AG09319 (cell line): ENCODE data around the gene C22orf39.

Experiments used
- DNase-seq: peaks from one replicate; pipeline ENCODE4 v3.0.0-alpha.2; 2010; ENCODE audit warnings: low read depth; ENCODE audit errors: extremely low read depth
- TF ChIP-seq, protein P1 (sequence below): IDR thresholded peaks from 2 replicates; pipeline ENCODE4 v1.5.1; 2011; ENCODE audit warnings: low read depth, mild to moderate bottlenecking, inconsistent platforms, low read length, moderate library complexity

Gene C22orf39

DNA sequence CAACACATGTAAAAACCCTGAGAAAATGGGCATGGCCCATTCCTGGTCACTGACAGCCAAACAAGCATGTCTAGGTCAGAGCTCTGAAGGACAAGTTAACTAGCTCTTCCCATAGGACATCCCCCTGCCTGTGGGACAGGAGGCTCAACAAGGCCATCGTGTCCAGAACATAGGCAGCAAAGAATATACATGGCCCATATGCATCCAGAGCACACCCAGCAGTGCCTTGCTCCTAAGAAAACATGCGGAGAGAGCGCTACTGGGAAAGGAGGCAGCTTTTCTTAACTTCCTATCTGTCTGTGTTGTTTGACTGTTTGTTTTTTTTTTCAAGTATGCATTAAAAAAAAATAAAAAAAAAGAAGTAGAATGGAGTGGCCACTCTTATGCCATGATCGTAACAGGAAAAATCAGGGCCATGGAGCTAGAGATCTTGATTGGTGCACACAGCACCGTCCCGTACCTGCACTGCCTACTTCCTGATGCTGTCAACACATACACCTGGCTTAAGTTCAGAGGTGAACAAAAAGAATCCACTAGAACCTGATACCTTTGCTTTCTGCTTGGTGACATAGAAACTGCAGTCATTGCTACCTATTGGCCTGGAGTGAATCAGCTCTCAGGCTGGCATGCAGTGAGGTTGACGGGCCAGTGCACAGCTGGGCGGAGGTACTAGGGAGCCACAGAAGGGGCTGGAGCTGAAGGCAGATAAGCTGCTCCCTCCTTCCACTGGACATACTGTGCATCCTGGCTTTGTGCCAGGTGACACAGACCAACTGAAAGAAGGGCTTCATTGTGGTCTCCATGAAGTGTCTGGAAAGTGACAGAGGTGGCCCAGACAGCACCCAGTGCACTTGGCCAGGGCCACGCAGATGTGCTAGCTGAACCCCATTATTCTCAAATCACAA lies 19.6 kb upstream of the C22orf39 start:
- TF ChIP-seq, protein P1, sequence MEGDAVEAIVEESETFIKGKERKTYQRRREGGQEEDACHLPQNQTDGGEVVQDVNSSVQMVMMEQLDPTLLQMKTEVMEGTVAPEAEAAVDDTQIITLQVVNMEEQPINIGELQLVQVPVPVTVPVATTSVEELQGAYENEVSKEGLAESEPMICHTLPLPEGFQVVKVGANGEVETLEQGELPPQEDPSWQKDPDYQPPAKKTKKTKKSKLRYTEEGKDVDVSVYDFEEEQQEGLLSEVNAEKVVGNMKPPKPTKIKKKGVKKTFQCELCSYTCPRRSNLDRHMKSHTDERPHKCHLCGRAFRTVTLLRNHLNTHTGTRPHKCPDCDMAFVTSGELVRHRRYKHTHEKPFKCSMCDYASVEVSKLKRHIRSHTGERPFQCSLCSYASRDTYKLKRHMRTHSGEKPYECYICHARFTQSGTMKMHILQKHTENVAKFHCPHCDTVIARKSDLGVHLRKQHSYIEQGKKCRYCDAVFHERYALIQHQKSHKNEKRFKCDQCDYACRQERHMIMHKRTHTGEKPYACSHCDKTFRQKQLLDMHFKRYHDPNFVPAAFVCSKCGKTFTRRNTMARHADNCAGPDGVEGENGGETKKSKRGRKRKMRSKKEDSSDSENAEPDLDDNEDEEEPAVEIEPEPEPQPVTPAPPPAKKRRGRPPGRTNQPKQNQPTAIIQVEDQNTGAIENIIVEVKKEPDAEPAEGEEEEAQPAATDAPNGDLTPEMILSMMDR, result no peak
- no peak for DNase-seq

DNA sequence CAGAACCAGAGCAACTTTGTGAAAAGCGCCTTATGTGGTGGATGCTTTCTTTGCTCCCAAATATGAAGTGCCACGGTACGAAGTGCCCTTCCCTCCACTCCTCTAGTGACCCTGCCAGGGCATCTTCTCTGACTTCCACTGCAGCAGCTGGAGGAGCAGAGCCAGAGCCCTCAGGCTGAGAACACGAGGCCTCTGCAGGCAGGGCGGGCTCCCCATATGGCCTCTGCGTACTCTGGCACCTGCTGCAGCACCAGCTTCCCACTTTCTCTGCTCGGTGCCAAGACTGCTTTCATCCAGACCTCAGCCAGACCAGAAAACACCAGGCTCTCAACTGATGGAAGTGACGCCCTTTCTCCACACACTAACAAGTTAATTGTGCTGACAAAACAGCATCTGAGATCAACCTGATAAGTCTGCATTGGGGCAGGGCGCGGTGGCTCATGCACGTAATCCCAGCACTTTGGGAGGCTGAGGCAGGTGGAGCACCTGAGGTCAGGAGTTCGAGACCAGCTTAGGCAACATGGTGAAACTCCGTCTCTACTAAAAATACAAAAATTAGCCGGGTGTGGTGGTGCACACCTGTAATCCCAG lies 18.7 kb upstream of the C22orf39 start:
- TF ChIP-seq, protein P1, result no peak
- no peak for DNase-seq

DNA sequence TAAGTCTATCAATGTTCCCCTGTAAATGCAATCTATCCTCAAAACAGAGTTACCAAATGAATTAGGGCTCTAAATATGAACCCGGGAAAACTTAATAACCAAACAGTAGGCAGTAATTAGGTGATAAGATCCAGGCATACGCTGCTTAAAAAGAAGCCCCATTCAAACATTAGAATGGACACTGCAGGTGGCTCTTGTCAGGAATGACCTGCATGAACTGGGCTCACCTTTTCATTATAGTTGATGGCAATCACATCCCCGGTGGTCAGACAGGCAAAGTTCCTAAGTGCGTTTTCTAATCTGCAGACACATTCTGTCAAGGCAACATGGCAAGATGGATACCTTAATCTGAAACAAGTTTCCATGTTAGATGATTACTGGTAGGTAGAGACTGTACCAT lies 17.5 kb upstream of the C22orf39 start:
- no peak for DNase-seq
- TF ChIP-seq, protein P1, result no peak

DNA sequence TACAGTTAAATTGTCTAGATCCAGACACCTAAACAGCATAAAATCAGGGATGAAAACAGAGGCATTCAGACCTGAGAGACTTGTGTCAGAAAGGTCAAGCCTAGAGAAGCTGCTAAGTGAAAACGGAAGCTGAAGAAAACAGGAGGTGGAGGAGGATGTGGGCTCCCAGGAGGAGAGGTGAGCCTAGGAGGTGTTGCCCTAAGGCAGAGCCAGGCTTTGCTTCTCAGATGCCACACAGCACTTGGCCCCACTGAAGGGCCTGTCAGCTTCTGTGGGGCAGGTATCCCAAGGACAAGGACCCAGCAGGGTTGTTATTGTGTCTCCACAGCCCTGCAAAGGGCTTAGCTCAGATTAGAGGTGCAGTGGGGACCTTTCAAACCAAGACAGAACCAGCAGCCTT lies 17.0 kb upstream of the C22orf39 start:
- no peak for DNase-seq
- TF ChIP-seq, protein P1, result no peak

DNA sequence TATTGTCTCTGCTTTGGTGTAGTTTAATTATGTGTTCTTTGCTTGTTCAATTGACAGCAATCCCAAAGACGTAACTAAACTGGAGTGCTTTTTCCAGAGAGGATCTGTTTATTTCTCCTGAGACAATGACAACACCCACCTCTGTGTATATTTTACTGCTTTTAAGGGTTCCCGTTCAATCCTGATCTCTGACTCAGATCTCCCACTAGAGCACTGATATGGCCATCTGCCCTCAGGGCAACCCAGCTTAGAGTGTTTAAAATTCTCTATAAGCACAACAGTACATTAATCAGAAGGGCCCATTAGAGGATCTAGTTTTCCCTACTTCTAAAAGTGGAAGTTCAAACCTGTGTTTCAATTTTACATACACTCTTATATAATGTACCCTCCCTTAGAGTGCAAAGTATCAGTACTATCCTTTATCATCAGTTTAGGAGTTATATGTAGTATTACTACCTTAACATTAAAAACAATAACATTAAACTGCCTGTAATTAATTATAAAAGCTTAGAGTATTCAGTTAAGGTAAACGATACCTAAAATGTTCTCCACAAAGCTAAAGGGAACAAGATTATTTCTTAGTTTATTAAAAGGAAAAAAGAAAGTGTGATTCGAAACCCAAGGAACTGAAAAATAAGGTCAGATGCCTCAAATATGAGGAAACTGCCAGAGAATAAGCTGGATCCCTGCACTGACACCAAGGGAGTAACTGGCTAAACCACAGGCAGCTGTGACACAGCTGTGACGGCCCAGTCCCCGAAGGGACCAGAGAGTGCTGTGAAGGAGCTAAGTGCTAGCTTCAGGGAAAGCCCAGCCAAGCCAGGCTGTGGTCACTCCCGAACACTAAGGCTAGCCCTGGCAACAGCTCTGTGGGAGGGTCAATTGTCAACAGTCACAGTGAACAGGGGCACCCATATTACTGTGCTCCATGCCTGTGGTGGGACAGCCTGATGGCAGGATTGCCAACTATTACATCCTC lies 16.3 kb upstream of the C22orf39 start:
- DNase-seq, result no peak
- TF ChIP-seq, protein P1, result no peak

DNA sequence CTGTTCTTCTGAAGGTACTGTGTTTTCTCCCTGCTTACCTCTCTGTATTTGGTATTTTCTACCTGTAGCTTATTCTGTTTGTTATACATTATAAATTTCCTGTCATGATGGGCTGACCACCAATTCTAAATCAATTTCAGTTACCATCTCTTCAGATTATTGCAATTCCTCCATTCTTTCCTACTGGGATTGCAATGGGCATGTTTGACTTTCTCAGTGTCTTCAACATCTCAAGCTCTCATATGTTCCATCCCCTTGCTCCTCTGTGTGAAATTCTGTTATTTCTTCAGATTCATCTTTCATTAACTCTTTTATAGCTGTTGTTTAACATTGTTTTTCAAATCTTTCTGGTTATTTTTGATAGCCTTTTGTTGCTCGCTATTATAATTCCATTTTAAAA lies 15.5 kb upstream of the C22orf39 start:
- no peak for DNase-seq
- TF ChIP-seq, protein P1, result no peak
